HEK293T (cell line): ENCODE data around the gene LANCL3.

Experiments
- ARNT ChIP-seq: fragments of 450-650 bp; IDR thresholded peaks from 2 replicates; pipeline ENCODE4 v1.6.1; 2017; ENCODE audit warnings: mild to moderate bottlenecking
- BHLHE40 ChIP-seq: fragments of 450-650 bp; IDR thresholded peaks from 2 replicates; pipeline ENCODE4 v1.6.1; 2016; ENCODE audit warnings: mild to moderate bottlenecking, moderate library complexity, borderline replicate concordance
- CTBP1 ChIP-seq: fragments of 450-650 bp; IDR thresholded peaks from 2 replicates; pipeline ENCODE4 v1.6.1; 2016; ENCODE audit warnings: borderline replicate concordance
- FOXA1 ChIP-seq: fragments of 450-650 bp; IDR thresholded peaks from 2 replicates; pipeline ENCODE4 v1.6.1; 2016; ENCODE audit warnings: mild to moderate bottlenecking
- FOXM1 ChIP-seq: fragments of 450-650 bp; IDR thresholded peaks from 2 replicates; pipeline ENCODE4 v1.6.1; 2017; ENCODE audit warnings: mild to moderate bottlenecking, borderline replicate concordance
- L3MBTL2 ChIP-seq: fragments of 450-650 bp; conservative IDR thresholded peaks from 2 replicates; pipeline ENCODE4 v1.6.1; 2016; ENCODE audit warnings: mild to moderate bottlenecking
- NFRKB ChIP-seq: fragments of 450-650 bp; IDR thresholded peaks from 2 replicates; pipeline ENCODE4 v1.6.1; 2016; ENCODE audit warnings: mild to moderate bottlenecking, moderate library complexity
- SP1 ChIP-seq: fragments of 450-650 bp; IDR thresholded peaks from 2 replicates; pipeline ENCODE4 v1.6.1; 2017
- SUZ12 ChIP-seq: fragments of 450-650 bp; IDR thresholded peaks from 2 replicates; pipeline ENCODE4 v1.6.1; 2016; ENCODE audit warnings: mild to moderate bottlenecking
- TARDBP ChIP-seq: fragments of 450-650 bp; IDR thresholded peaks from 2 replicates; pipeline ENCODE4 v1.6.1; 2016
- ZNF384 ChIP-seq: fragments of 450-650 bp; IDR thresholded peaks from 2 replicates; pipeline ENCODE4 v1.6.1; 2016
- TF ChIP-seq, protein P1 (sequence below): fragments of 450-650 bp; IDR thresholded peaks from 2 replicates; pipeline ENCODE4 v1.6.1; 2016

- TF ChIP-seq FOXA1 (no peak), CTBP1 (no peak), ZNF384 (no peak), TARDBP (no peak), SP1 (no peak), FOXM1 (no peak), SUZ12 (no peak), NFRKB (no peak), ARNT (no peak), L3MBTL2 (no peak), BHLHE40 (no peak)
- TF ChIP-seq, protein P1, sequence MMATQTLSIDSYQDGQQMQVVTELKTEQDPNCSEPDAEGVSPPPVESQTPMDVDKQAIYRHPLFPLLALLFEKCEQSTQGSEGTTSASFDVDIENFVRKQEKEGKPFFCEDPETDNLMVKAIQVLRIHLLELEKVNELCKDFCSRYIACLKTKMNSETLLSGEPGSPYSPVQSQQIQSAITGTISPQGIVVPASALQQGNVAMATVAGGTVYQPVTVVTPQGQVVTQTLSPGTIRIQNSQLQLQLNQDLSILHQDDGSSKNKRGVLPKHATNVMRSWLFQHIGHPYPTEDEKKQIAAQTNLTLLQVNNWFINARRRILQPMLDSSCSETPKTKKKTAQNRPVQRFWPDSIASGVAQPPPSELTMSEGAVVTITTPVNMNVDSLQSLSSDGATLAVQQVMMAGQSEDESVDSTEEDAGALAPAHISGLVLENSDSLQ = no peak
These were observed 143.0 kb downstream of the LANCL3 start for GRCh38 chrX:37714479-37714878.
